Trophoblast cell (in vitro differentiated cells and primary cell): ENCODE measurements around the gene KCTD12. TPM values are rescaled to one million over a fixed set of nuclear protein-coding genes. Genes with fewer than 3 reads are reported as not detected.
A peak's percentile ranks its signal among the peaks of the same experiment; 100 is the strongest.

Experiments used
- DNase-seq, 2 donors: peaks; one replicate each; pipeline ENCODE4 v3.0.0-alpha.2; 2016
- H2AFZ ChIP-seq: 2 replicates; pipeline ENCODE4 v1.6.1; 2013; ENCODE audit warnings: low read length, moderate library complexity, mild to moderate bottlenecking; ENCODE audit not compliant: insufficient read depth, poor library complexity
- H2AK5ac ChIP-seq: 2 replicates; pipeline ENCODE4 v1.6.1; 2013; ENCODE audit warnings: mild to moderate bottlenecking, low read length
- H2BK120ac ChIP-seq: 2 replicates; pipeline ENCODE4 v1.6.1; 2013; ENCODE audit warnings: low read length, mild to moderate bottlenecking, moderate library complexity; ENCODE audit not compliant: insufficient read depth, poor library complexity
- H2BK12ac ChIP-seq: 2 replicates; pipeline ENCODE4 v1.6.1; 2013; ENCODE audit warnings: mild to moderate bottlenecking, low read length, moderate library complexity
- H2BK5ac ChIP-seq: 2 replicates; pipeline ENCODE4 v1.6.1; 2013; ENCODE audit warnings: low read length, low read depth, moderate library complexity, mild to moderate bottlenecking; ENCODE audit not compliant: poor library complexity
- H3K14ac ChIP-seq: 2 replicates; pipeline ENCODE4 v1.6.1; 2013; ENCODE audit warnings: mild to moderate bottlenecking, low read length
- H3K18ac ChIP-seq: 2 replicates; pipeline ENCODE4 v1.6.1; 2013; ENCODE audit warnings: mild to moderate bottlenecking, low read length
- H3K23ac ChIP-seq: 2 replicates; pipeline ENCODE4 v1.6.1; 2013; ENCODE audit warnings: low read length
- H3K27ac ChIP-seq: 2 replicates; pipeline ENCODE4 v1.5.1; 2013; ENCODE audit warnings: low read depth, mild to moderate bottlenecking, inconsistent platforms, low read length, moderate library complexity
- H3K27me3 ChIP-seq: 2 replicates; pipeline ENCODE4 v1.6.1; 2013; ENCODE audit warnings: inconsistent platforms, mild to moderate bottlenecking, low read length, moderate library complexity; ENCODE audit not compliant: insufficient read depth
- H3K36me3 ChIP-seq, 2 experiments: 1 replicate in 1 of 2; 2 replicates in 1 of 2; pipeline ENCODE4 v1.6.1; 2013; ENCODE audit warnings: low read length in 2 of 2, mild to moderate bottlenecking in 2 of 2, moderate library complexity in 1 of 2; ENCODE audit not compliant: insufficient read depth in 2 of 2, control insufficient read depth in 1 of 2
- H3K4ac ChIP-seq: 2 replicates; pipeline ENCODE4 v1.6.1; 2013; ENCODE audit warnings: low read depth, mild to moderate bottlenecking, low read length, moderate library complexity
- H3K4me1 ChIP-seq, 2 experiments: 1 replicate in 1 of 2; 2 replicates in 1 of 2; pipeline ENCODE4 v1.6.1; 2013; ENCODE audit warnings: low read length in 2 of 2, mild to moderate bottlenecking in 2 of 2, moderate library complexity in 1 of 2; ENCODE audit not compliant: insufficient read depth in 2 of 2, control insufficient read depth in 1 of 2
- H3K4me2 ChIP-seq: 2 replicates; pipeline ENCODE4 v1.6.1; 2013; ENCODE audit warnings: inconsistent platforms, mild to moderate bottlenecking, low read length, moderate library complexity
- H3K4me3 ChIP-seq: 2 replicates; pipeline ENCODE4 v1.5.1; 2013; ENCODE audit warnings: mild to moderate bottlenecking, low read depth, low read length, inconsistent platforms
- H3K79me1 ChIP-seq: one replicate; pipeline ENCODE4 v1.6.1; 2013; ENCODE audit warnings: low read length
- H3K79me2 ChIP-seq: 2 replicates; pipeline ENCODE4 v1.6.1; 2013; ENCODE audit warnings: low read length, mild to moderate bottlenecking; ENCODE audit not compliant: control insufficient read depth, insufficient read depth, poor library complexity
- H3K9ac ChIP-seq: 2 replicates; pipeline ENCODE4 v1.6.1; 2013; ENCODE audit warnings: mild to moderate bottlenecking, low read length
- H3K9me3 ChIP-seq: 2 replicates; pipeline ENCODE4 v1.6.1; 2013; ENCODE audit warnings: low read depth, mild to moderate bottlenecking, control low read depth, inconsistent platforms, low read length; ENCODE audit not compliant: insufficient read depth
- H4K12ac ChIP-seq: 2 replicates; pipeline ENCODE4 v1.6.1; 2013; ENCODE audit warnings: low read depth, mild to moderate bottlenecking, low read length, moderate library complexity
- H4K8ac ChIP-seq: 2 replicates; pipeline ENCODE4 v1.6.1; 2013; ENCODE audit warnings: low read depth, mild to moderate bottlenecking, low read length, moderate library complexity
- H4K91ac ChIP-seq: one replicate; pipeline ENCODE4 v1.6.1; 2013; ENCODE audit warnings: low read depth, mild to moderate bottlenecking, low read length, moderate library complexity
- WGBS: extraction: QIAGEN DNeasy Blood & Tissue Kit; methylation state at CpG from one replicate; pipeline ENCODE4 v1.1.7; 2013; ENCODE audit warnings: missing lambda C conversion rate; ENCODE audit not compliant: insufficient read length, insufficient coverage; ENCODE audit errors: extremely low coverage; 5-methylcytosine and 5-hydroxymethylcytosine counted together
- polyA plus RNA-seq: library from polyadenylated mRNA; stranded (reverse); fragments of 200-250 nt; gene quantifications from 2 replicates; pipeline ENCODE4 v1.2.3, GENCODE V29; 2013

Gene KCTD12
- polyA plus RNA-seq = 52.2 and 52.5 TPM in 2 replicates

DNA sequence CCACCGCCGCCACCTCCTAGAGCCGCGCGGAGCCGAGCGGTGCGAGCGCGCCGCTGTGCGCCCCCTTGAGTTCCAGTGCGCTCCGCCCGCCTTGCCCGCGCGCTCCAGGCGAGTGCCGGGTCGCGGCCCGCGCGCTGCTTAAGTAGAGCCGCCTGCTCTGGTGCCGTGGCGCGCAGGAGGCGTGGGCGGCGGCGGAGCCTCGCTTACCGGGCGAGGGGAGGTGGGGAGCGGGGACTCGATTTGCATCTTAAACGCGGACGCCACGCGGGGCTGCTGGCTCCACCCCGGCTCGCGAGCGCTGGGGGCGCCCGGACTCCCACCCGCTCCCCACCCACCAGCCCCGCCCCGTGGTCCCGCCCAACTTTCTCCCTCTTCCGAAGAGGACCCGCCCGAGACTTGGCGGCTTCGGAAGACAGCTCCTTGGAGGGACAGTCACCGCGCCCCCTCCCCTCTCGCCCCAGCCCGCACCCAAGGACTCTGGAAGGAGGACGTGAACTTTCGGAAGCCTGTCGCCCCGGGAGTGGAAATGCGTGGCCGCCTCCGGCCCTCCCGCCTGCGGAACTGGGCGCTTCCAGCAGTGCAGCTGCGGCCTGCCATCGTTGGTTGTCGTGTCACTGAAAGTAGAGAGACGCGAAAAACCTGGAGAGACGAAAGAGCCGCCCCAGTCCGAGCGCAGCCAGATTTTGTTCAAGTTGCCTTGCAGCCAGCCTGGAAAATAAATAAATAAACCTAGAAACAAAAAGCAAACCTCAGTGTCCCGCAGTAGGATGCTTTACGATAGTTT is at the start of gene KCTD12:
KCTD12 (minus strand) TSS at position 114 of the 784 bp plus-strand sequence. CDS start 257 bp downstream, outside the sequence.
- no peak within 1 kb of the TSS for H4K12ac ChIP-seq
- H3K36me3 ChIP-seq = no peaks in the 10 kb centered on the region
- peak within 1 kb of the TSS; percentile 54 for H3K4ac ChIP-seq
- peak within 1 kb of the TSS; percentile 90 for H3K9ac ChIP-seq
- no peak within 1 kb of the TSS for H3K23ac ChIP-seq
- peak within 1 kb of the TSS; percentile 12 for H2BK12ac ChIP-seq
- H3K18ac ChIP-seq = peak within 1 kb of the TSS; percentile 60
- H3K79me1 ChIP-seq = peaks cover 15% of the 10 kb centered on the region
- H3K4me1 ChIP-seq = peaks cover 0 to 6% of the 10 kb centered on the region in 2 experiments
- peak within 1 kb of the TSS; percentile 38 for H2BK5ac ChIP-seq
- H3K79me2 ChIP-seq = peaks cover 12% of the 10 kb centered on the region
- H3K4me3 ChIP-seq = peak within 1 kb of the TSS; percentile 95
- no peaks in the 10 kb centered on the region for H3K27me3 ChIP-seq
- peak within 1 kb of the TSS; percentile 64 for H4K91ac ChIP-seq
- no peaks in the 10 kb centered on the region for H3K9me3 ChIP-seq
- no peak within 1 kb of the TSS for H2AK5ac ChIP-seq
- peak within 1 kb of the TSS; percentile 91 for H3K14ac ChIP-seq
- H3K4me2 ChIP-seq = peak within 1 kb of the TSS; percentile 97
- peak within 1 kb of the TSS; percentile 81 for H3K27ac ChIP-seq
- DNase-seq = peak; percentile 88
- H2AFZ ChIP-seq = peak within 1 kb of the TSS; percentile 67
- H4K8ac ChIP-seq = peak within 1 kb of the TSS; percentile 51
- peak within 1 kb of the TSS; percentile 64 for H2BK120ac ChIP-seq
- no CpG with 5 or more reads among the region's 83 CpGs for WGBS

DNA sequence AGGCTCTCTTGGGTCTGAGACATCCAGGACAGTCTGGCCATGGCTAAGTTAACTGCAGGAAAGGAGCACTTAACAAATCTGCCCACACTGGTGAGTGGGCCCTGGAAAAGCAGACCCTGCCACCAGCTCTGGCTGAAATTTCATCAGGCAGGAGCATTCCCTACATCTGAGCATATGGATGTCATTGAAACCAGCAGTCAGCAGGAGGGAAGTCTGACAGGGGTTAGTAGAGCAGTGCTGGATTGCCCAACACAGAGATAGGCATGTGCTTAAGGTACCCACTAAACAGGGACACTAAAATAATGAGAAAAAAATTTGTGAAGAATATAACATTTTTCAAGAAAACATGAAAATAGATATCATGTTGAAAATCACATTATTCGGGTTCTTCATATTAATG is 48.5 kb upstream of the KCTD12 start:
- peak overlapping the region; percentile 15 for H3K9ac ChIP-seq
- no peak overlapping the region for H2BK12ac ChIP-seq
- no peaks in the 10 kb centered on the region for H3K79me1 ChIP-seq
- DNase-seq = no peak
- H2BK120ac ChIP-seq = no peak overlapping the region
- no peaks in the 10 kb centered on the region for H3K79me2 ChIP-seq
- WGBS = no CpG with 5 or more reads among the region's 1 CpG
- no peak overlapping the region for H4K8ac ChIP-seq
- H3K27me3 ChIP-seq = no peaks in the 10 kb centered on the region
- H4K91ac ChIP-seq = no peak overlapping the region
- H2AFZ ChIP-seq = no peak overlapping the region
- no peak overlapping the region for H3K4me3 ChIP-seq
- no peak overlapping the region for H3K18ac ChIP-seq
- H3K27ac ChIP-seq = no peak overlapping the region
- H2AK5ac ChIP-seq = no peak overlapping the region
- no peaks in the 10 kb centered on the region for H3K9me3 ChIP-seq
- H3K4me1 ChIP-seq = no peaks in the 10 kb centered on the region
- no peaks in the 10 kb centered on the region for H3K36me3 ChIP-seq
- no peak overlapping the region for H4K12ac ChIP-seq
- no peak overlapping the region for H3K4ac ChIP-seq
- H3K4me2 ChIP-seq = no peak overlapping the region
- H2BK5ac ChIP-seq = no peak overlapping the region
- H3K14ac ChIP-seq = no peak overlapping the region
- no peak overlapping the region for H3K23ac ChIP-seq

DNA sequence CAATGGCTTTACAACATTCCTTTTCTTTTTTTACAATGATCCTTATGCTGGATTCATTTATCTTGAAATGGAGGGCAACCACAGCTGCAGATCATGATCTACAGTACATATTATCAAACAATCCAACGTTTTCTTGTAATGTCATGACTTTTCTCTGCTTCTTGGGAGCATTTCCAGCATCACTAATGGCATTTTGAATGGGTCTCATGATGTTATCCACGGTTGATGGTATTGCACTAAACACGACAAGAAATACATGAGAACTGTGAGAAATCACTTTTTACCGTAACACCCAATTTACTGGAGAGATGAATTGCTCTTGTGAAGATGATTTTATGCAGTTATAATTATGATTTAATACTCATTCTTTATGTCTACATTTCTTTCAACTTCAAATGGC is 45.9 kb upstream of the KCTD12 start:
- Histone ChIP-seq H4K91ac (no peak overlapping the region), H3K79me2 (no peaks in the 10 kb centered on the region), H3K9me3 (no peaks in the 10 kb centered on the region), H3K36me3 (no peaks in the 10 kb centered on the region), H2AFZ (no peak overlapping the region), H2BK12ac (no peak overlapping the region), H3K23ac (no peak overlapping the region), H3K14ac (no peak overlapping the region), H2BK5ac (no peak overlapping the region), H3K9ac (no peak overlapping the region), H4K8ac (no peak overlapping the region), H3K4me1 (no peaks in the 10 kb centered on the region), H2BK120ac (no peak overlapping the region), H4K12ac (no peak overlapping the region), H3K27me3 (no peaks in the 10 kb centered on the region), H3K4ac (no peak overlapping the region), H2AK5ac (no peak overlapping the region), H3K18ac (no peak overlapping the region), H3K4me3 (no peak overlapping the region), H3K27ac (no peak overlapping the region), H3K4me2 (no peak overlapping the region), H3K79me1 (no peaks in the 10 kb centered on the region)
- no CpG with 5 or more reads among the region's 4 CpGs for WGBS
- no peak for DNase-seq

DNA sequence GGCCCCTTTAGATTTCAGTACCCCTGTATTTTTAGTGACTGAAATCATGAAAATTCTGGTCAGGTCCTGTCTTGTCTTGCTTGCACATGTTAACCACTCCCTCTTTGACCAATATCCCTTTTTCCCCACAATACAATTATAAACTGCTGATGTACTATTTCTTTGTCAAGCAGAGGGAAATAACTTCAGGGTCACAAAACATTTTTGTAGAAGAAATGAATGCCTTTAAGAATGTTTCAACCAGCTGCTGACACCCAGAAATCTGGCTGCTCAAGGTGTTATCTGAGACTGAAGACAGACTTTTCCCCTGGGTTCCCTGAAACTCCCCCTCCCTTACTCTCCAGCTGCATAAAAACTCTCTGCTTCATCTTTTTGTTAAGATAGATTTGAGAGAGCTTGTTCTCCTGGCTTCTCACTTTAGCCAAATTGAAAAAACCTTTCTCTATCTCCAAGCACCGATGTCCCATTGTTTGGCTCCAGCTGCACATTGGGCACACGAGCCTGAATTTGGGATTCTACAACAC is 43.7 kb upstream of the KCTD12 start:
- Histone ChIP-seq H3K27me3 (no peaks in the 10 kb centered on the region), H3K79me2 (no peaks in the 10 kb centered on the region), H3K4ac (no peak overlapping the region), H3K9me3 (no peaks in the 10 kb centered on the region), H2AFZ (no peak overlapping the region), H3K18ac (no peak overlapping the region), H4K12ac (no peak overlapping the region), H3K9ac (no peak overlapping the region), H3K14ac (no peak overlapping the region), H4K91ac (no peak overlapping the region), H2AK5ac (no peak overlapping the region), H2BK12ac (no peak overlapping the region), H2BK120ac (no peak overlapping the region), H3K27ac (no peak overlapping the region), H3K23ac (no peak overlapping the region), H3K4me2 (no peak overlapping the region), H2BK5ac (no peak overlapping the region), H3K36me3 (no peaks in the 10 kb centered on the region), H3K79me1 (no peaks in the 10 kb centered on the region), H4K8ac (no peak overlapping the region), H3K4me1 (peaks cover 0 to 1% of the 10 kb centered on the region in 2 experiments), H3K4me3 (no peak overlapping the region)
- no CpG with 5 or more reads among the region's 2 CpGs for WGBS
- no peak for DNase-seq
